Kasumi-1 (cell line): ENCODE data around the gene CD8B2.
A peak's percentile ranks its signal among the peaks of the same experiment; 100 is the strongest.
"Not testable (repeated sequence)": the region's sequence is repeated elsewhere in the genome, so short reads cannot be mapped to it uniquely, and the experiment has no call there.

Source experiments
- DNase-seq, 2 experiments: peaks; one replicate each; lab custom pipeline; 2025; lab: John Stamatoyannopoulos, UW

Gene CD8B2

DNA sequence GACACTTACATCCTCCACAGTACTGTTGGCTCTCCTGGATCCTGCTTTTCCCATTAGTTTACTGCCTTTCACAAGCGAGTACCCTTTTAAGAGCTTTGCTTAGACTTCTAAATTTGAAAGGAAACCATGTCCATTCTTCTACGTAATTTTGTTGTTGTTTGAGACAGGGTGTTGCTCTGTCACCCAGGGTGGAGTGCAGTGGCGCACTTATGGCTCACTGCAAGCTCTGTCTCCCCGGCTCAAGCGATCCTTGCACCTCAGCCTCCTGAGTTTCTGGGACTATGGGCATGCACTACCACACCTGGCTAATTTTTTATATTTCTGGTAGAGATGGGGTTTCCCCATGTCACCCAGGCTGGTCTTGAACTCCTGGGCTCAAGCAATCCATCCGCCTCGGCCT lies 24.8 kb downstream of the CD8B2 start:
- DNase-seq: not testable (repeated sequence)

DNA sequence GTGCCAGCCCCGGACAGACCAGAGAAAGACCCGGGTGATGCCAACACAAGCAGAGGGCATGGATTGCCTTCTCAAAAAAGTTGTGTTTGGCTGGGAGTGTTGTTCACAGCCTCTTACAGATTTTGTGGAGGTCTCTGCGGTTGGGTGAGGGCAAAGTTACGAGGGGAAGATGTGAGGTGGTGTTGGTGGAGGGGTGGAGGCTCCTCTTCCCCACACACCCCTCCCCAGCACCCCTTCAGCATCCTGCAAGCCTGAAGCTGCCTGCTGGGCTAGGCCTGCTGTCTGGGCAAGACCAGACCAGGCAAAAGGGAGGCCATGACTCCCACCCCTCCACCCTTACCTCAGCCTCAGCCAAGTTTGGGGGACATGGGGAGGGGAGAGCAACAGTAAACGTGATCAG lies 26.2 kb downstream of the CD8B2 start:
- DNase-seq: not testable (repeated sequence)

DNA sequence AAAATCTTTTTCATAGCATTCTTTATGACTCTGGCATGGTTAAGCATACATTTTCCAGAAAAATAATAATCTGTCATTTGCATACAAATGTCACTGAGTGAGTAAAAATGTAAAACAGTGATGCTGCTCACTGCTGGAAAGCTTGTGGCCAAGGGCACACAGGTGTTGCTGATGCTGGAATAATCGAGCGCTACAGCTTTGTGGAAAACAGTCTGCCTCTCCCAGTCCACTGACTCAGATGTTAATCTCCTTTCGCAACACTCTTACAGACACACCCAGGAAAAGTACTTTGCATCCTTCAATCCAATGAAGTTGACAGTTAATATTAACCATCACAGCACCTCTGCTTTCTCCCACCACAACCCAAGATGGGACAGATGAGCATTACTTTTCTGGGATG lies 27.7 kb downstream of the CD8B2 start:
- not testable (repeated sequence) for DNase-seq

GRCh38 chr2:106516436-106516835 lies 29.3 kb downstream of the CD8B2 start:
- no peak for DNase-seq

DNA sequence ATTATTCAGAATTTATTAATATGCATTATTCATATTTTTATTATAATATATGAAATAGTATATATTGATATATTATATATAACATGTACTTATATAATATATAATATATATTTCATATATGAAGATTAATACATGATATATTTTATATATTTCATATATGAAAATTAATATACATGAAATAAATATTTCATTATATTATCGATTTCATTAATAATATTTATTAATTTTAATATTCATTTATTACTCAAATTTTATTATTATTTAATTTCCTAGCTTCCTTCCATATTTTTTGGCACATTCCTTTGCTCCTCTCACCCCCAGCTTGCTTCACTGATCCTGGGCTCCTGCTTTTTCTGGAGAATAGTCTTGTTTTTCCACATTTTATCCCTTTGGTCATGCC lies 29.7 kb downstream of the CD8B2 start:
- DNase-seq: no peak

GRCh38 chr2:106517329-106517728 lies 30.2 kb downstream of the CD8B2 start:
- no peak for DNase-seq

DNA sequence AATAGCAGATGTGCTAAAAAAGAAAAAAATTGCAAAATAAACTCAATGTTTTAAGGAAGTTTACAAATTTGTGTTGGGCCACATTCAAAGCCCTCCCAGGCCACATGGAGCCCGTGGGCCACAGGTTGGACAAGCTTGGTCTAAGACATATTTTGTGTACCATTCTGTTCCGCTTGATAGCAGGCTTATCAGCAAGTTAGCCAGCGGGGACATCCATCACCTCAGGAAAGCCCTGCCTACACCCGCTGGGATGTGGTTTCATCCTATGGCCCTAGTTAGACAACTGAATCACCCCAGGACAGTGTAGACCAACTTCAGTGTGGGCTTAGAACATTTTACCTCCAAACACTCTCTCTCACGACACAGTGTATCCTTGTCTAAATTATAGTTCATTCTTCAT lies 32.6 kb downstream of the CD8B2 start:
- DNase-seq: no peak

GRCh38 chr2:106521016-106521415 lies 33.9 kb downstream of the CD8B2 start:
- no peak for DNase-seq

DNA sequence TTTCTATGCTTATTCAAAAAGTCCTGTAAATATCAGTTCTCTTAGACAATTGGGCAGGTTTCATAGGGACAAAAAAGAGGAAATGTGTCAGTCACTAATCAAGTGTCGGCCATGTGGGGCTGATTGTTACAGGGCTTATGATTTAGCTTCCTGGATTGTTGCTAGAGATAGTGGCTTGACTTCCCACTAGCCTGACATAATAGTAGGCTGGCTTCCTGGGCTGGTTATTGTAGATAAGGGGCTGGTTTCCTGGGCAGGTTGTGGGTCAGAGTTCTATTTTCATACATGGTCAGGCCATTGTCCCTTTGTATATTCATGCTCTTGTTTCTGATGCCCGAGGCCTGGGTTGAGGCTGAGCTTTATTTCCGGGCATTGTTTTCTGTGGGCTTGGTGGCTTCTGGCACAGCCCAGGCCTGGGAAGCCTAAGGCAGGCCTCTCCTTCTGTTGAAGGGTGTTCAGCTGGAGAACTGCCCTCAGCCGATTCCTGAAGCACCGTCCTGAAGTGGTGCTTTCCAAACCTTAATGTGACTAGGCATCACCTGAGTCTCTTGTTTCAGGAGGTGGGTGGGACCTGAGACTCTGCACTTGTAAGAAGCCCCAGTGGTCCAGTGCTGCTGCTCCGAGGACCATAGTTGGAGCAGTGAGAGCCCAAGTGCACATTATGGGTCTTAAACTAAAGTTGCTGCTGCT lies 37.0 kb downstream of the CD8B2 start:
- no peak for DNase-seq

DNA sequence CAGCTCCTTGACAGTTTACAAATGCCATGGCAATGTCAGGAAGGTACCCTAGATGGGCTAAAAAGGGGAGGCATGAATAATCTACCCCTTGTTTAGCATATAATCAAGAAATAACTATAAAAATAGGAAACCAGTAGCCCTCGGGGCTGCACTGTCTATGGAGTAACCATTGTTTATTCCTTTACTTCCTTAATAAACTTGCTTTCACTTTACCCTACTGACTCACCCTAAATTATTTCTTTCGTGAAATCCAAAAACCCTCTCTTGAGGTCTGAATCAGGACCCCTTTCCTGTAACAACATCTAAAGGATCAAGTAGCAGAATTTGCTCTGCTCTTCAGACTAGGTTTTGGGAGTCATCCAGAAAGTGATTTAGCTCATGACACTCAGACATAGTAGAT lies 43.7 kb downstream of the CD8B2 start:
- DNase-seq: no peak

- no peak for DNase-seq
Observed at GRCh38 chr2:106531676-106532214, 44.6 kb downstream of the CD8B2 start.

- DNase-seq: no peak
Observed at GRCh38 chr2:106532236-106532635, 45.1 kb downstream of the CD8B2 start.

DNA sequence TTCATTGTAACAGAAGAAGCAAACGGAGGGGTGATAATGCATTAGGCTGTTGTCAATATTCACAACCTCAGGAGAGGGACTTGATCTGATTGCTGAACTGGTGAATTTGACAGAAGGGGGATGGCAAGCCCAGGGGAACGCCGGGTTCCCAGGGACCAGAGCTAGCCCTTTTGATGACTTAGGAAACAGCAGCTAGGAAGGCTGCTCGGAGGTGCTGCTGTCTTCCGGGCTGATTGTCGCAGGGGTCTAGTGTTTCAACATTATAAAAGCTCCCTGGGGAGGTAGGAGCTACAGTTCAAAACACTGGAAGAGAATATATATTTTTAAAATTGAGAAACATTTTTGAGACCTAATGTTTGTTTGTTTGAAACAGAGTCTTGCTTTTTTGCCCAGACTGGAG lies 47.3 kb downstream of the CD8B2 start:
- no peak for DNase-seq

DNA sequence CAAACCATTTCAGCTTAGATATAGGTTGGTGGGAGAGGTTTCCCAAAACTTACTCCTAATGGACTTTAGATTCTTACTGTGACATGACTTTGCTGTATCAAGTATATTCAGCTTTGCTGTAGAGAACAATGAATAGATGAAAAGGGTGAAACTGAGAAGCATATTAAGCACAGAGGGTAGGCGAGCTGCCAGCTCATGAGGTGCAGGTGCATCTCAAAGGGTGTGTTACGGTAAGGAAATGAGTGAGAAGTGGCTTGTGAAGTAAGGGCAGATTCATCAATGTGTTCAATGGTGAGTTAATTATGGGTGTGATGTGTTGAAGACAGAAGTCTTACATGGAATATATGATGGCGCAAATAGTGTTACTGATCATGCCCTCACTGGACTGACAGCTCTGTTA lies 49.3 kb downstream of the CD8B2 start:
- no peak for DNase-seq

- no peak for DNase-seq
Observed at GRCh38 chr2:106537047-106537446, 49.9 kb downstream of the CD8B2 start.

GRCh38 chr2:106537791-106538191 lies 50.6 kb downstream of the CD8B2 start:
- no peak for DNase-seq

GRCh38 chr2:106540886-106541285 lies 53.7 kb downstream of the CD8B2 start:
- DNase-seq: no peak

- DNase-seq: no peak
Observed at GRCh38 chr2:106541333-106541732, 54.2 kb downstream of the CD8B2 start.

DNA sequence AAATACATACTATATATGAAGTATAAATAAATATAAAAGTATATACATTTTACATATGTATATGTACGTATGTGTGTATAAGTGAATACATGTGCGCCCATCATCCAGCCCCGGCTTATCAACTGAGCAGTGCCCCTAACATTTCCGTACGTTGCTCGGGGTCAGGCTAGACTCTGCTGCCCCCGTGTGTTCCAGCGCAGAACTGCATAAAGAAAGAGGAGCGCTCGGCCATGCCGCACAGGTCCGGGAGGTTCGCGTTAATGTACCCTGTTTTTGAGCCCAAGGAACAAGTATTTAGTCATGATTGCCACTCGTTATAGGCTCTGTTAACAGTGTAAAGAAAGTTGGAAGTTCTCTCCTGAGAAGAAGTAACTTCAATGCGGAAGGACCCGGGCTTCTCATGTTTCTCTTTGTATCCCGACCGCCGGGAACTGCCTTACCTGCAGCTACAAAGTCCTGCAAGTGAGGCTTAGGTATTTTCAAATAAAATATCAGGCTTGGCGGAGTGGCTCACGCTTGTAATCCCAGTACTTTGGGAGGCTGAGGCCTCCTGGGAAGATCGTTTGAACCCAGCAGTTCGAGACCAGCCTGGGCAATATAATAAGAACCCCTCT lies 55.7 kb downstream of the CD8B2 start:
- peak; percentile 74 to 80 for DNase-seq

DNA sequence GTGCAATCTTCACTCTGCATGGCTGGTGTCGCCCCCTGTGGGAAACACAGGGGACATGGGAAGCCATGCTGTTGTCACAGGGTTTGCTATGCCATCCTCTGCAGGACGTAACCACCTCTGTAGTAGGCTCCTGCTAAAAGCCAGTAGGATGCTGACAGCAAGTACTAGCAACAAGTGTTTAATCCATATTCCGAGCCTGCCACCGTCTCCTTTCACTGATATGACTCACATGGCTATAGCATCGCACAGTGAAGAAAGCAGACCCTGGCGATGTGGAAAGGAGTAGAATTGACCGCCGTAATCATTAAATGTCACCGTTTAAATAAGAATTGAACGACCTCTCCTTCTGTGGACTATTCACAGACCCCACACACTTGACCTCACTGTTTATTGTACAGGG lies 57.8 kb downstream of the CD8B2 start:
- no peak for DNase-seq

GRCh38 chr2:106546391-106546990 lies 59.3 kb downstream of the CD8B2 start:
- no peak for DNase-seq

DNA sequence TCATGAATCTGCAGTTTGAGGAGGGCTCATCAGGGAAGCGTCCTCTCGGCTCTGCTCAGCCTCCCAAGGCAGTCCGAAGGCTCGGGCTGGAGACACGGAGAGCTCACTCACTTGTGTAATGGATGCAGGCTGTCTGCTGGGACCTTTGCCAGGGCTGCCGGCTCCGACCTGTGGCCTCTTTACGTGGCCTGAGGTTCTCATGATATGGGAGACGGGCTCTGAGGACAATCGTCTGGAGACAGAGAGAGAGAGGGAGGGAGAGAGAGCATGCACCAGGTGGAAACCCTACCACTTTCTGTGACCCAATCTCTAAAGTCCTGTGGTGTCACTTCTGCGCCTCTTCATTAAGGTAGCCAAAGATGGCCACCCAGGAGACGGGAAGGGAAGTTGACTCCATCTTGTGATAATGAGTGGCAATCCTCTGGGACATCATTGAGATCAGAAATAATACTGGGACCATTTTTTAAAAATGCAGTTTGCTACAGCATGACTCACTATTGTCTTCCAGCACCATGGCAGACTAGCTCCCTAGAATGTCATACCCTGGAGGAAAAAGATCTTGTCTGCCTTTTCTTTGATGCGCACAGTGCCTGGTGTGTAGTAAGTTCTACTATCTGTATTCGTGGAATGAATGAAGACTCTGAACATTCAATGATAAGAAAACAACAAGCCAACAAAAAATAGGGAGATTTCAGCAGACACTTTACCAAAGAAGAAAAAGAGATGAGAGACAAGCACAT lies 60.2 kb downstream of the CD8B2 start:
- no peak for DNase-seq
